HCT116 (cell line): ENCODE results near the gene RAD51C. TPM values are rescaled to one million over a fixed set of nuclear protein-coding genes. Genes with fewer than 3 reads are reported as not detected.

Source experiments
- ATAC-seq: fragments of 200-7000 bp; cut with Tn5 transposase; 2 replicates; pipeline ENCODE4 v1.9.1; 2020; ENCODE audit warnings: mild to moderate bottlenecking, moderate library complexity
- BruUV-seq: library from RNA; stranded (reverse); fragments of 400-500 nt; replicated peaks from 2 replicates; lab custom pipeline; 2021; lab: Mats Ljungman, UMichigan
- CTCF ChIA-PET: fragments of 300-600 bp; sonication (Branson Sonifier 250); formaldehyde crosslinking; loops from one replicate; lab custom pipeline; 2021; ENCODE audit warnings: antibody characterized with exemption; lab: Charles Lee
- POLR2A ChIA-PET: fragments of 300-600, 350-600 bp; sonication (Branson Sonifier 250); formaldehyde crosslinking; loops from one replicate; lab custom pipeline; 2021; ENCODE audit warnings: antibody characterized with exemption; lab: Charles Lee
- RAD21 ChIA-PET, 2 experiments: fragments of 300-600 bp; sonication (Branson Sonifier 250); formaldehyde crosslinking; loops; one replicate each; lab custom pipeline; 2023; ENCODE audit warnings: low total read pairs in 2 of 2; ENCODE audit not compliant: uncharacterized antibody in 2 of 2, unreplicated experiment in 2 of 2, low non-redundant PET in 1 of 2; lab: Charles Lee
- DNase-seq: peaks from one replicate; pipeline ENCODE4 v3.0.0-alpha.2; 2010; ENCODE audit warnings: low read depth, low spot score
- H2AFZ ChIP-seq: fragments of 200-600 bp; shearing (Covaris generic), sonication (generic); 2 replicates; pipeline ENCODE4 v1.6.1; 2017; ENCODE audit warnings: low read depth, mixed run types, mixed read lengths, antibody characterized with exemption, low read length; ENCODE audit not compliant: poor library complexity, severe bottlenecking
- H3K27ac ChIP-seq: 2 replicates; pipeline ENCODE4 v1.5.1; 2012; ENCODE audit warnings: low read depth, low read length
- H3K27me3 ChIP-seq: fragments of 200-600 bp; sonication (generic); 2 replicates; pipeline ENCODE4 v1.6.1; 2016; ENCODE audit warnings: mixed run types, low read length, mixed read lengths; ENCODE audit not compliant: insufficient read depth
- H3K36me3 ChIP-seq, 2 experiments: fragments of 200-500 bp in 1 of 2; fragments of 200-600 bp in 1 of 2; sonication (Bioruptor generic) in 1 of 2; sonication (generic) in 1 of 2; 2 replicates each; pipeline versions ENCODE4 v1.5.1 to v1.6.1; 2014 to 2016; ENCODE audit warnings: low read length in 2 of 2, inconsistent platforms in 1 of 2, mixed read lengths in 1 of 2, mixed run types in 1 of 2; ENCODE audit not compliant: insufficient read depth in 2 of 2, control insufficient read depth in 1 of 2
- H3K4me1 ChIP-seq, 2 experiments: fragments of 200-600 bp in 1 of 2; sonication (generic) in 1 of 2; 2 replicates each; pipeline versions ENCODE4 v1.5.1 to v1.6.1; 2012 to 2017; ENCODE audit warnings: low read length in 2 of 2, inconsistent platforms in 1 of 2, mild to moderate bottlenecking in 1 of 2, mixed read lengths in 1 of 2, mixed run types in 1 of 2, moderate library complexity in 1 of 2; ENCODE audit not compliant: insufficient read depth in 2 of 2, control insufficient read depth in 1 of 2
- H3K4me2 ChIP-seq: fragments of 200-600 bp; sonication (generic); 2 replicates; pipeline ENCODE4 v1.6.1; 2017; ENCODE audit warnings: mixed run types, low read length, mixed read lengths
- H3K4me3 ChIP-seq, 2 experiments: fragments of 200-600 bp in 1 of 2; sonication (generic) in 1 of 2; replicated peaks in 1 of 2; 2 replicates each; pipeline ENCODE4 v1.5.1; 2011 to 2016; ENCODE audit warnings: low read length in 2 of 2, control low read depth in 1 of 2, low read depth in 1 of 2, mild to moderate bottlenecking in 1 of 2, mixed read lengths in 1 of 2, mixed run types in 1 of 2
- H3K79me2 ChIP-seq: fragments of 200-600 bp; sonication (generic); 2 replicates; pipeline ENCODE4 v1.6.1; 2017; ENCODE audit warnings: mild to moderate bottlenecking, mixed run types, low read length, moderate library complexity, mixed read lengths; ENCODE audit not compliant: insufficient read depth
- H3K9ac ChIP-seq: fragments of 200-600 bp; sonication (generic); 2 replicates; pipeline ENCODE4 v1.6.1; 2016; ENCODE audit warnings: low read length, mixed read lengths
- H3K9me2 ChIP-seq: fragments of 200-600 bp; sonication (generic), shearing (Covaris generic); 2 replicates; pipeline ENCODE4 v1.6.1; 2017; ENCODE audit warnings: mixed run types, mild to moderate bottlenecking, moderate library complexity; ENCODE audit not compliant: insufficient read depth
- H3K9me3 ChIP-seq, 2 experiments: fragments of 200-500 bp in 1 of 2; fragments of 200-600 bp in 1 of 2; sonication (Bioruptor generic) in 1 of 2; sonication (generic) in 1 of 2; 2 replicates each; pipeline ENCODE4 v1.6.1; 2014 to 2017; ENCODE audit warnings: low read length in 2 of 2, mixed read lengths in 2 of 2, inconsistent platforms in 1 of 2, low read depth in 1 of 2, mild to moderate bottlenecking in 1 of 2, mixed run types in 1 of 2, moderate library complexity in 1 of 2; ENCODE audit not compliant: control insufficient read depth in 1 of 2, insufficient read depth in 1 of 2
- H4K20me1 ChIP-seq: fragments of 200-600 bp; sonication (generic), shearing (Covaris generic); 2 replicates; pipeline ENCODE4 v1.6.1; 2017; ENCODE audit warnings: mixed run types, mild to moderate bottlenecking, moderate library complexity; ENCODE audit not compliant: insufficient read depth
- CBX3 ChIP-seq: IDR thresholded peaks from 2 replicates; pipeline ENCODE4 v1.6.1; 2012; ENCODE audit warnings: low read depth
- CEBPB ChIP-seq: IDR thresholded peaks from 2 replicates; pipeline ENCODE4 v1.6.1; 2012; ENCODE audit warnings: low read depth
- ELF1 ChIP-seq: IDR thresholded peaks from 2 replicates; pipeline ENCODE4 v1.6.1; 2012; ENCODE audit warnings: low read depth, borderline replicate concordance
- EZH2 ChIP-seq: fragments of 200-600 bp; sonication (generic); IDR thresholded peaks from 2 replicates; pipeline ENCODE4 v1.6.1; 2017; ENCODE audit warnings: antibody characterized with exemption, mixed run types
- FOSL1 ChIP-seq: IDR thresholded peaks from 2 replicates; pipeline ENCODE4 v1.6.1; 2012; ENCODE audit warnings: low read depth
- JUND ChIP-seq: IDR thresholded peaks from 2 replicates; pipeline ENCODE4 v1.6.1; 2012
- POLR2A ChIP-seq: IDR thresholded peaks from 2 replicates; pipeline ENCODE4 v1.7.0; 2011; ENCODE audit warnings: borderline replicate concordance; ENCODE audit not compliant: insufficient read depth, insufficient read length; ENCODE audit errors: extremely low read depth
- SIN3A ChIP-seq: IDR thresholded peaks from 2 replicates; pipeline ENCODE4 v1.6.1; 2012; ENCODE audit warnings: low read depth
- SRF ChIP-seq: IDR thresholded peaks from 2 replicates; pipeline ENCODE4 v1.6.1; 2012; ENCODE audit warnings: low read depth
- TCF7L2 ChIP-seq: IDR thresholded peaks from 2 replicates; pipeline ENCODE4 v1.7.0; 2011; ENCODE audit warnings: borderline replicate concordance, inconsistent platforms; ENCODE audit not compliant: insufficient read depth, insufficient read length; ENCODE audit errors: extremely low read depth
- YY1 ChIP-seq: IDR thresholded peaks from 2 replicates; pipeline ENCODE4 v1.6.1; 2011; ENCODE audit warnings: low read length, low read depth, moderate library complexity, mild to moderate bottlenecking; ENCODE audit not compliant: insufficient replicate concordance; ENCODE audit errors: extremely low read depth
- ZFX ChIP-seq: fragments of 450-650 bp; IDR thresholded peaks from 2 replicates; pipeline ENCODE4 v1.6.1; 2017
- ZNF274 ChIP-seq: fragments of 200-500 bp; sonication (Bioruptor generic); IDR thresholded peaks from 2 replicates; pipeline ENCODE4 v1.6.1; 2014; ENCODE audit warnings: mild to moderate bottlenecking, low read depth, low read length, inconsistent platforms
- intact Hi-C: fragments of 100-400 bp; cut with micrococcal nuclease; formaldehyde crosslinking; loops from 2 replicates; pipeline ENCODE4 v1.10.0; 2022
- total RNA-seq: library from RNA; stranded (reverse); gene quantifications from one replicate; pipeline ENCODE4 v1.2.1, GENCODE V29; 2021; ENCODE audit not compliant: unreplicated experiment
- TF ChIP-seq, protein P1 (sequence below): IDR thresholded peaks from 2 replicates; pipeline ENCODE4 v1.6.1; 2012; ENCODE audit warnings: low read depth
- TF ChIP-seq, protein P2 (sequence below), 3 experiments: fragments of 200-600 bp in 1 of 3; sonication (generic) in 1 of 3; IDR thresholded peaks in 2 of 3; conservative IDR thresholded peaks in 1 of 3; 2 replicates each; pipeline ENCODE4 v1.5.1; 2012 to 2017; ENCODE audit warnings: low read depth in 2 of 3, low read length in 2 of 3, antibody characterized with exemption in 1 of 3, borderline replicate concordance in 1 of 3, control low read depth in 1 of 3, mild to moderate bottlenecking in 1 of 3, mixed read lengths in 1 of 3, mixed run types in 1 of 3, moderate library complexity in 1 of 3; ENCODE audit not compliant: insufficient read depth in 1 of 3
- TF ChIP-seq, protein P3 (sequence below): IDR thresholded peaks from 2 replicates; pipeline ENCODE4 v1.6.1; 2012
- TF ChIP-seq, protein P4 (sequence below): IDR thresholded peaks from 2 replicates; pipeline ENCODE4 v1.6.1; 2012

Gene RAD51C
- total RNA-seq, 1 experiment from 2014 or later = 94.9 TPM

DNA sequence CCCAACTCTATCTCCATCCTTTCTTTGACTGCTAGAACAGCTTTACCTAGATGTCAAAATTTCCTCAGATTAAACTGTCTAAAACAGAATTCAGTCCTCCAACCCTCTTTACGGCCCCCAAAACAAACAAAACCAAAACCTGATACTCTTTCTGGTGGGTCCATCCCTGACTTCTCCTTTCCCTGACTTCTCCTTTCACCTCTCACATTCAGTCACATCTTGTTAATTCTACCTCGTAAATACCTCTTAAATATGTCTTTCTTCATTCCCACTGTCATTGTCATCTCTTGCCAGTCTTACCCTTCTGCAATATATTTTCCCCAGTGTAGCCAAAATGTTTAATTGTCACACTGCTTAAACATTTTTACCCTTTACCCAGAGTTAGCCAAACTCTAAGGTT lies 67.8 kb downstream of the RAD51C start (continued):
- TF ChIP-seq, protein P1, sequence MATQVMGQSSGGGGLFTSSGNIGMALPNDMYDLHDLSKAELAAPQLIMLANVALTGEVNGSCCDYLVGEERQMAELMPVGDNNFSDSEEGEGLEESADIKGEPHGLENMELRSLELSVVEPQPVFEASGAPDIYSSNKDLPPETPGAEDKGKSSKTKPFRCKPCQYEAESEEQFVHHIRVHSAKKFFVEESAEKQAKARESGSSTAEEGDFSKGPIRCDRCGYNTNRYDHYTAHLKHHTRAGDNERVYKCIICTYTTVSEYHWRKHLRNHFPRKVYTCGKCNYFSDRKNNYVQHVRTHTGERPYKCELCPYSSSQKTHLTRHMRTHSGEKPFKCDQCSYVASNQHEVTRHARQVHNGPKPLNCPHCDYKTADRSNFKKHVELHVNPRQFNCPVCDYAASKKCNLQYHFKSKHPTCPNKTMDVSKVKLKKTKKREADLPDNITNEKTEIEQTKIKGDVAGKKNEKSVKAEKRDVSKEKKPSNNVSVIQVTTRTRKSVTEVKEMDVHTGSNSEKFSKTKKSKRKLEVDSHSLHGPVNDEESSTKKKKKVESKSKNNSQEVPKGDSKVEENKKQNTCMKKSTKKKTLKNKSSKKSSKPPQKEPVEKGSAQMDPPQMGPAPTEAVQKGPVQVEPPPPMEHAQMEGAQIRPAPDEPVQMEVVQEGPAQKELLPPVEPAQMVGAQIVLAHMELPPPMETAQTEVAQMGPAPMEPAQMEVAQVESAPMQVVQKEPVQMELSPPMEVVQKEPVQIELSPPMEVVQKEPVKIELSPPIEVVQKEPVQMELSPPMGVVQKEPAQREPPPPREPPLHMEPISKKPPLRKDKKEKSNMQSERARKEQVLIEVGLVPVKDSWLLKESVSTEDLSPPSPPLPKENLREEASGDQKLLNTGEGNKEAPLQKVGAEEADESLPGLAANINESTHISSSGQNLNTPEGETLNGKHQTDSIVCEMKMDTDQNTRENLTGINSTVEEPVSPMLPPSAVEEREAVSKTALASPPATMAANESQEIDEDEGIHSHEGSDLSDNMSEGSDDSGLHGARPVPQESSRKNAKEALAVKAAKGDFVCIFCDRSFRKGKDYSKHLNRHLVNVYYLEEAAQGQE = no peak
- TF ChIP-seq TCF7L2 = no peak
- TF ChIP-seq EZH2 = no peak
- TF ChIP-seq, protein P2, sequence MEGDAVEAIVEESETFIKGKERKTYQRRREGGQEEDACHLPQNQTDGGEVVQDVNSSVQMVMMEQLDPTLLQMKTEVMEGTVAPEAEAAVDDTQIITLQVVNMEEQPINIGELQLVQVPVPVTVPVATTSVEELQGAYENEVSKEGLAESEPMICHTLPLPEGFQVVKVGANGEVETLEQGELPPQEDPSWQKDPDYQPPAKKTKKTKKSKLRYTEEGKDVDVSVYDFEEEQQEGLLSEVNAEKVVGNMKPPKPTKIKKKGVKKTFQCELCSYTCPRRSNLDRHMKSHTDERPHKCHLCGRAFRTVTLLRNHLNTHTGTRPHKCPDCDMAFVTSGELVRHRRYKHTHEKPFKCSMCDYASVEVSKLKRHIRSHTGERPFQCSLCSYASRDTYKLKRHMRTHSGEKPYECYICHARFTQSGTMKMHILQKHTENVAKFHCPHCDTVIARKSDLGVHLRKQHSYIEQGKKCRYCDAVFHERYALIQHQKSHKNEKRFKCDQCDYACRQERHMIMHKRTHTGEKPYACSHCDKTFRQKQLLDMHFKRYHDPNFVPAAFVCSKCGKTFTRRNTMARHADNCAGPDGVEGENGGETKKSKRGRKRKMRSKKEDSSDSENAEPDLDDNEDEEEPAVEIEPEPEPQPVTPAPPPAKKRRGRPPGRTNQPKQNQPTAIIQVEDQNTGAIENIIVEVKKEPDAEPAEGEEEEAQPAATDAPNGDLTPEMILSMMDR (IDR thresholded peaks at IDR 0.05 in 2 of 3, conservative IDR thresholded peaks at IDR 0.05 in 1 of 3; ENCODE audit: borderline replicate concordance in 1 of 3, insufficient read depth in 1 of 3, low read depth in 2 of 3, low read length in 2 of 3) = no peak

DNA sequence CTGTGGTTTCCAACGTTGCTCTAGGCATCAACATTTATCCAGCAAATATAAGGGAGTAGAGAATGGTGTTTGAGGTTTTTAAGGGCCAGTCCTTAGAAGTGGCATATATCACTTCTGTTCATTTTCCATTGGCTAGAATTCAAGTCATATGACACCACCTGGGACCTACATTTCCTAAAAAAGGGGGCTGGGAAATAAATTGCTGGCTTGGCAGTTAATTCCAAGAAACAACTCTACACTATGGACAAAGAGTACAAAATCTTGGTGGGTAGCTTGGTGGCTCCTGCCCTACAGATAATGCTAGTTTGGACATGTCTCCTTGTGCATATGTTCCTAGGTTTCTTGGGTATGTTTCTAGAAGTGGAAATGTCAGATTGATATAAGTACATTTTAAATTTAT lies 70.9 kb downstream of the RAD51C start:
- no peak overlapping the region for H2AFZ ChIP-seq
- no peaks in the 10 kb centered on the region for H3K9me3 ChIP-seq
- no peak for ATAC-seq
- RAD21 ChIA-PET = no interaction called here
- CTCF ChIA-PET = no interaction called here
- no peaks in the 10 kb centered on the region for H3K27me3 ChIP-seq
- no TSS peak for BruUV-seq
- DNase-seq = no peak
- no peak overlapping the region for H3K9ac ChIP-seq
- POLR2A ChIA-PET = no interaction called here
- no peaks in the 10 kb centered on the region for H3K79me2 ChIP-seq
- H3K4me1 ChIP-seq = no peaks in the 10 kb centered on the region
- H3K9me2 ChIP-seq = no peaks in the 10 kb centered on the region
- no peaks in the 10 kb centered on the region for H4K20me1 ChIP-seq
- intact Hi-C loops = no loop called here
- no peak overlapping the region for H3K4me3 ChIP-seq
- H3K4me2 ChIP-seq = no peak overlapping the region
- no peaks in the 10 kb centered on the region for H3K36me3 ChIP-seq
- TF ChIP-seq SIN3A = no peak
- TF ChIP-seq EZH2 = no peak
- TF ChIP-seq ELF1 = no peak
- TF ChIP-seq, protein P3, sequence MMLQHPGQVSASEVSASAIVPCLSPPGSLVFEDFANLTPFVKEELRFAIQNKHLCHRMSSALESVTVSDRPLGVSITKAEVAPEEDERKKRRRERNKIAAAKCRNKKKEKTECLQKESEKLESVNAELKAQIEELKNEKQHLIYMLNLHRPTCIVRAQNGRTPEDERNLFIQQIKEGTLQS = no peak
- no peak for TF ChIP-seq CBX3
- TF ChIP-seq JUND = no peak
- TF ChIP-seq, protein P2 (IDR thresholded peaks at IDR 0.05 in 2 of 3, conservative IDR thresholded peaks at IDR 0.05 in 1 of 3; ENCODE audit: borderline replicate concordance in 1 of 3, insufficient read depth in 1 of 3, low read depth in 2 of 3, low read length in 2 of 3) = no peak
- TF ChIP-seq, protein P4, sequence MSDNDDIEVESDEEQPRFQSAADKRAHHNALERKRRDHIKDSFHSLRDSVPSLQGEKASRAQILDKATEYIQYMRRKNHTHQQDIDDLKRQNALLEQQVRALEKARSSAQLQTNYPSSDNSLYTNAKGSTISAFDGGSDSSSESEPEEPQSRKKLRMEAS = no peak
- no peak for TF ChIP-seq CEBPB
- no peak for TF ChIP-seq ZFX
- no peak for TF ChIP-seq FOSL1
- TF ChIP-seq ZNF274 = no peak
- no peak for TF ChIP-seq TCF7L2
- TF ChIP-seq YY1 = no peak
- TF ChIP-seq POLR2A = no peak
- no peak for TF ChIP-seq SRF
- TF ChIP-seq, all 23 proteins: peak for 0
- no peak overlapping the region for H3K27ac ChIP-seq
